HCEC 1CT (cell line): Measurements from ENCODE around the gene IL17REL.

Source experiments
- DNase-seq: peaks from one replicate; pipeline ENCODE4 v3.0.0-alpha.2; 2017

The IL17REL gene

GRCh38 chr22:50012211-50013181, at the start of gene IL17REL:
TSS of gene IL17REL (minus strand) at chr22:50012765. CDS start at chr22:50012646, 119 bp downstream.
- DNase-seq, result no peak

- DNase-seq, result no peak
Observed at GRCh38 chr22:50061824-50062355, 49.3 kb upstream of the IL17REL start.

- DNase-seq, result no peak
Observed at GRCh38 chr22:50061141-50061823, 48.7 kb upstream of the IL17REL start.

- no peak for DNase-seq
Observed at GRCh38 chr22:50060441-50061140, 48.0 kb upstream of the IL17REL start.

- no peak for DNase-seq
Observed at GRCh38 chr22:50059881-50060262, 47.3 kb upstream of the IL17REL start.

- DNase-seq, result peak; percentile 13
Observed at GRCh38 chr22:50058906-50059880, 46.6 kb upstream of the IL17REL start.

GRCh38 chr22:50058061-50058905, 45.7 kb upstream of the IL17REL start, which contains the start of gene TTLL8:
TSS of gene TTLL8 (minus strand) at chr22:50058298.
- no peak for DNase-seq

- no peak for DNase-seq
Observed at GRCh38 chr22:50057278-50058060, 44.9 kb upstream of the IL17REL start.

- no peak for DNase-seq
Observed at GRCh38 chr22:50056214-50056972, 43.8 kb upstream of the IL17REL start.

- no peak for DNase-seq
Observed at GRCh38 chr22:50053861-50054260, 41.3 kb upstream of the IL17REL start.

GRCh38 chr22:50051930-50052329, 39.4 kb upstream of the IL17REL start:
- DNase-seq, result no peak

GRCh38 chr22:50049299-50050195, 37.0 kb upstream of the IL17REL start:
- DNase-seq, result no peak

GRCh38 chr22:50048836-50049235, 36.3 kb upstream of the IL17REL start:
- no peak for DNase-seq

GRCh38 chr22:50048061-50048765, 35.6 kb upstream of the IL17REL start:
- DNase-seq, result no peak

GRCh38 chr22:50047346-50047745, 34.8 kb upstream of the IL17REL start:
- no peak for DNase-seq

GRCh38 chr22:50046481-50047245, 34.1 kb upstream of the IL17REL start:
- DNase-seq, result no peak

- DNase-seq, result no peak
Observed at GRCh38 chr22:50046019-50046415, 33.5 kb upstream of the IL17REL start.
